Stomach (tissue), 4 donors: Measurements from ENCODE around the gene MRPL1.

ENCODE experiments used
- CTCF ChIP-seq, 7 experiments: fragments of 450-650 bp in 4 of 7; fragments of 200-600 bp in 3 of 7; sonication (generic) in 3 of 7; IDR thresholded peaks; one replicate each; pipeline ENCODE4 v1.5.1; 2016 to 2019; ENCODE audit warnings: antibody characterized with exemption in 7 of 7, control low read depth in 2 of 7, mild to moderate bottlenecking in 1 of 7
- EP300 ChIP-seq: sonication (generic); formaldehyde crosslinking; IDR thresholded peaks from one replicate; pipeline ENCODE4 v1.6.1; 2017; ENCODE audit warnings: antibody characterized with exemption
- POLR2A ChIP-seq, 4 donors: fragments of 450-650 bp; IDR thresholded peaks; one replicate each; pipeline ENCODE4 v1.6.1; 2016; ENCODE audit warnings: antibody characterized with exemption in 4 of 4, control low read depth in 2 of 4, mild to moderate bottlenecking in 1 of 4, moderate library complexity in 1 of 4
- POLR2AphosphoS5 ChIP-seq, 3 donors: sonication (generic); formaldehyde crosslinking; IDR thresholded peaks; one replicate each; pipeline ENCODE4 v1.6.1; 2016; ENCODE audit warnings: antibody characterized with exemption in 3 of 3

GRCh38 chr4:77922158-77923094 is 59.8 kb downstream of the MRPL1 start:
- TF ChIP-seq CTCF (IDR thresholded peaks at IDR 0.05) (no peak), POLR2A (IDR thresholded peaks at IDR 0.05) (no peak), POLR2AphosphoS5 (IDR thresholded peaks at IDR 0.05) (no peak), EP300 (no peak)
